GM21528 (cell line): ENCODE measurements around the gene DLG4.
"Not testable (repeated sequence)": the region's sequence is repeated elsewhere in the genome, so short reads cannot be mapped to it uniquely, and the experiment has no call there.

Experiments used
- ATAC-seq: cut with Tn5 transposase; IDR thresholded peaks from one replicate; pipeline ENCODE4 v1.9.1; 2021; ENCODE audit warnings: mild to moderate bottlenecking, moderate library complexity; ENCODE audit not compliant: unreplicated experiment, low FRiP score

Gene DLG4

GRCh38 chr17:7172522-7173191 lies 47.0 kb downstream of the DLG4 start:
- not testable (repeated sequence) for ATAC-seq

GRCh38 chr17:7169565-7169908 lies 50.1 kb downstream of the DLG4 start:
- ATAC-seq, result not testable (repeated sequence)

GRCh38 chr17:7168841-7169564 lies 50.6 kb downstream of the DLG4 start:
- ATAC-seq, result not testable (repeated sequence)

- ATAC-seq, result no peak
Observed at GRCh38 chr17:7167832-7168231, 51.8 kb downstream of the DLG4 start.

GRCh38 chr17:7166873-7167272 lies 52.8 kb downstream of the DLG4 start:
- no peak for ATAC-seq

- not testable (repeated sequence) for ATAC-seq
Observed at GRCh38 chr17:7159571-7159970, 60.1 kb downstream of the DLG4 start.

- ATAC-seq, result not testable (repeated sequence)
Observed at GRCh38 chr17:7158424-7158823, 61.2 kb downstream of the DLG4 start.

GRCh38 chr17:7156342-7156940 lies 63.2 kb downstream of the DLG4 start:
- no peak for ATAC-seq

GRCh38 chr17:7147772-7148171 lies 71.9 kb downstream of the DLG4 start:
- ATAC-seq, result no peak

- no peak for ATAC-seq
Observed at GRCh38 chr17:7146115-7146514, 73.5 kb downstream of the DLG4 start.

GRCh38 chr17:7144213-7144612 lies 75.4 kb downstream of the DLG4 start:
- ATAC-seq, result no peak

GRCh38 chr17:7141824-7142223 lies 77.8 kb downstream of the DLG4 start:
- no peak for ATAC-seq

GRCh38 chr17:7139400-7139799 lies 80.2 kb downstream of the DLG4 start:
- ATAC-seq, result no peak

GRCh38 chr17:7138800-7139381 lies 80.7 kb downstream of the DLG4 start:
- no peak for ATAC-seq

- ATAC-seq, result no peak
Observed at GRCh38 chr17:7137171-7137943, 82.3 kb downstream of the DLG4 start.
